ENCODE results near the gene IQCH.

DNA sequence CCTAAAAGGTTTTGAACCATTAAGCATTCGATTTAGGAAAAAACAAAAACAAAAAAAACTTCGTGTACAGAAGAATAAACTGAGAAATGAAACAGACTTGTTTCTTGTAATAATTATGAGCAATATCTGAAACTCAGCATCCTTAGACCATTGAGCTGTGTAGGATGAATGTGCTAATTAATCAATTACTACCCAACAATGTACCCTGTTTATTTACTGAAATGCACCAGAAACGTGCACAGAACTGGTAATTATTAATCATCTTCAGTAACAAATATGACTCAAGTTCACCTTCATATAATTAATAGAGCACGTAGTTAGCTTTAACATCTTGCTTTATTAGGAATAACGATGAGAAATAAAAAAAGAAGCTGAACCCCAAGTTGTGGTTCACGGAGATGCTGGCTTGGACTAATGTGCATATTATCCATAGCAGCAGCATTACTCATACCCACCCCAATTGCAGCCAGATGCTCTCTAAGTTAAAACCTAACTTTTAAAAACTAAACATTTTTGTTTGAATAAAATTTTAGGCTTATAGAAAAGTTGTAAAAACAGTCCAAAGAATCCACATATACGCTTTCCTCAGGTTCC lies 256.1 kb downstream of the IQCH start:
- TF ChIP-seq POLR2AphosphoS5 (IDR thresholded peaks at IDR 0.05) (no peak), POLR2A (IDR thresholded peaks at IDR 0.05) (no peak), EP300 (IDR thresholded peaks at IDR 0.05; ENCODE audit: low read depth) (no peak)
- TF ChIP-seq, protein P1, sequence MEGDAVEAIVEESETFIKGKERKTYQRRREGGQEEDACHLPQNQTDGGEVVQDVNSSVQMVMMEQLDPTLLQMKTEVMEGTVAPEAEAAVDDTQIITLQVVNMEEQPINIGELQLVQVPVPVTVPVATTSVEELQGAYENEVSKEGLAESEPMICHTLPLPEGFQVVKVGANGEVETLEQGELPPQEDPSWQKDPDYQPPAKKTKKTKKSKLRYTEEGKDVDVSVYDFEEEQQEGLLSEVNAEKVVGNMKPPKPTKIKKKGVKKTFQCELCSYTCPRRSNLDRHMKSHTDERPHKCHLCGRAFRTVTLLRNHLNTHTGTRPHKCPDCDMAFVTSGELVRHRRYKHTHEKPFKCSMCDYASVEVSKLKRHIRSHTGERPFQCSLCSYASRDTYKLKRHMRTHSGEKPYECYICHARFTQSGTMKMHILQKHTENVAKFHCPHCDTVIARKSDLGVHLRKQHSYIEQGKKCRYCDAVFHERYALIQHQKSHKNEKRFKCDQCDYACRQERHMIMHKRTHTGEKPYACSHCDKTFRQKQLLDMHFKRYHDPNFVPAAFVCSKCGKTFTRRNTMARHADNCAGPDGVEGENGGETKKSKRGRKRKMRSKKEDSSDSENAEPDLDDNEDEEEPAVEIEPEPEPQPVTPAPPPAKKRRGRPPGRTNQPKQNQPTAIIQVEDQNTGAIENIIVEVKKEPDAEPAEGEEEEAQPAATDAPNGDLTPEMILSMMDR (IDR thresholded peaks at IDR 0.05), result no peak

Measured in transverse colon (tissue), 4 donors.